ENCODE results near the gene CDC5L.

GRCh38 chr6:44386364-44386928 lies 1.1 kb upstream of the CDC5L start:
- no peak for TF ChIP-seq EZH2phosphoT487 (IDR thresholded peaks at IDR 0.05; ENCODE audit: insufficient read depth, low read depth)
- no peak for TF ChIP-seq EZH2 (IDR thresholded peaks at IDR 0.05; ENCODE audit: insufficient read depth, poor library complexity, severe bottlenecking)

All from GM23248 (cell line).